Astrocyte (in vitro differentiated cells and primary cell): ENCODE data around the gene DUSP8. TPM values are rescaled to one million over a fixed set of nuclear protein-coding genes. Genes with fewer than 3 reads are reported as not detected.
"Not testable (repeated sequence)": the region's sequence is repeated elsewhere in the genome, so short reads cannot be mapped to it uniquely, and the experiment has no call there.

Experiments used
- DNase-seq: peaks from one replicate; pipeline ENCODE4 v3.0.0-alpha.2; 2010; ENCODE audit warnings: low read depth
- FAIRE-seq: peaks from 2 replicates; lab custom pipeline; 2011; peaks lifted over from hg19 to GRCh38; lab: Jason Lieb, UNC
- H2AFZ ChIP-seq: 2 replicates; pipeline ENCODE4 v1.6.0; 2012; ENCODE audit warnings: low read depth, low read length, inconsistent platforms
- H3K27ac ChIP-seq: 2 replicates; pipeline ENCODE4 v1.5.1; 2011; ENCODE audit warnings: low read depth, low read length, inconsistent platforms
- H3K27me3 ChIP-seq: 2 replicates; pipeline ENCODE4 v1.6.0; 2011; ENCODE audit warnings: low read length, inconsistent platforms; ENCODE audit not compliant: insufficient read depth
- H3K36me3 ChIP-seq: 2 replicates; pipeline ENCODE4 v1.5.1; 2011; ENCODE audit warnings: low read length, inconsistent platforms; ENCODE audit not compliant: insufficient read depth
- H3K4me1 ChIP-seq: 2 replicates; pipeline ENCODE4 v1.5.1; 2011; ENCODE audit warnings: low read length, inconsistent platforms; ENCODE audit not compliant: insufficient read depth
- H3K4me2 ChIP-seq: 2 replicates; pipeline ENCODE4 v1.6.0; 2012; ENCODE audit warnings: low read length, inconsistent platforms
- H3K4me3 ChIP-seq: 2 replicates; pipeline ENCODE4 v1.5.1; 2011; ENCODE audit warnings: low read depth, mild to moderate bottlenecking, low read length, inconsistent platforms; ENCODE audit not compliant: insufficient read depth
- H3K79me2 ChIP-seq: 2 replicates; pipeline ENCODE4 v1.6.0; 2012; ENCODE audit warnings: mild to moderate bottlenecking, low read length, inconsistent platforms; ENCODE audit not compliant: insufficient read depth
- H3K9ac ChIP-seq: 2 replicates; pipeline ENCODE4 v1.6.0; 2012; ENCODE audit warnings: mild to moderate bottlenecking, low read length, inconsistent platforms
- H3K9me3 ChIP-seq: 2 replicates; pipeline ENCODE4 v1.5.1; 2012; ENCODE audit warnings: low read depth, mild to moderate bottlenecking, low read length, inconsistent platforms; ENCODE audit not compliant: insufficient read depth
- H4K20me1 ChIP-seq: 2 replicates; pipeline ENCODE4 v1.6.0; 2012; ENCODE audit warnings: low read length, inconsistent platforms; ENCODE audit not compliant: insufficient read depth
- H3K27ac Mint-ChIP-seq: one replicate; pipeline ENCODE4 v1.8.0; 2021; ENCODE audit warnings: mild to moderate bottlenecking, mixed read lengths; ENCODE audit not compliant: unreplicated experiment
- H3K27me3 Mint-ChIP-seq: one replicate; pipeline ENCODE4 v1.8.0; 2021; ENCODE audit warnings: low read depth, mixed read lengths; ENCODE audit not compliant: unreplicated experiment
- H3K36me3 Mint-ChIP-seq: one replicate; pipeline ENCODE4 v1.8.0; 2021; ENCODE audit warnings: low read depth, mixed read lengths; ENCODE audit not compliant: unreplicated experiment
- H3K4me1 Mint-ChIP-seq: one replicate; pipeline ENCODE4 v1.8.0; 2021; ENCODE audit warnings: low read depth, mixed read lengths; ENCODE audit not compliant: unreplicated experiment
- H3K4me3 Mint-ChIP-seq: one replicate; pipeline ENCODE4 v1.8.0; 2021; ENCODE audit warnings: mild to moderate bottlenecking, moderate library complexity, mixed read lengths; ENCODE audit not compliant: unreplicated experiment
- H3K9me3 Mint-ChIP-seq: one replicate; pipeline ENCODE4 v1.8.0; 2021; ENCODE audit warnings: mild to moderate bottlenecking, mixed read lengths; ENCODE audit not compliant: unreplicated experiment
- EZH2 ChIP-seq: IDR thresholded peaks from 2 replicates; pipeline ENCODE4 v1.6.1; 2012; ENCODE audit warnings: mild to moderate bottlenecking, low read length, inconsistent platforms; ENCODE audit not compliant: insufficient read depth
- total RNA-seq: library from RNA; stranded (reverse); gene quantifications from 2 replicates; pipeline ENCODE4 v1.2.1, GENCODE V29; 2021
- TF ChIP-seq, protein P1 (sequence below): IDR thresholded peaks from 2 replicates; pipeline ENCODE4 v1.5.1; 2011; ENCODE audit warnings: low read depth, mild to moderate bottlenecking, inconsistent platforms, low read length, moderate library complexity; ENCODE audit not compliant: insufficient read depth

Gene DUSP8
- total RNA-seq, 1 donor from 2014 or later = 14.8 TPM

- Histone ChIP-seq H2AFZ (no peak within 1 kb of the TSS), H4K20me1 (no peaks in the 10 kb centered on the region), H3K4me3 (no peak within 1 kb of the TSS), H3K79me2 (no peaks in the 10 kb centered on the region), H3K36me3 (no peaks in the 10 kb centered on the region), H3K4me1 (no peaks in the 10 kb centered on the region), H3K9ac (no peak within 1 kb of the TSS), H3K27ac (no peak within 1 kb of the TSS), H3K4me2 (no peak within 1 kb of the TSS), H3K27me3 (peaks cover 26% of the 10 kb centered on the region), H3K9me3 (no peaks in the 10 kb centered on the region)
- Mint-ChIP-seq H3K9me3 (peaks cover 2% of the 10 kb centered on the region), H3K4me1 (no peaks in the 10 kb centered on the region), H3K4me3 (no peak within 1 kb of the TSS), H3K27ac (no peak within 1 kb of the TSS), H3K27me3 (peaks cover 69% of the 10 kb centered on the region), H3K36me3 (peaks cover 3% of the 10 kb centered on the region)
- DNase-seq (no peak), FAIRE-seq (no peak)
- TF ChIP-seq, protein P1, sequence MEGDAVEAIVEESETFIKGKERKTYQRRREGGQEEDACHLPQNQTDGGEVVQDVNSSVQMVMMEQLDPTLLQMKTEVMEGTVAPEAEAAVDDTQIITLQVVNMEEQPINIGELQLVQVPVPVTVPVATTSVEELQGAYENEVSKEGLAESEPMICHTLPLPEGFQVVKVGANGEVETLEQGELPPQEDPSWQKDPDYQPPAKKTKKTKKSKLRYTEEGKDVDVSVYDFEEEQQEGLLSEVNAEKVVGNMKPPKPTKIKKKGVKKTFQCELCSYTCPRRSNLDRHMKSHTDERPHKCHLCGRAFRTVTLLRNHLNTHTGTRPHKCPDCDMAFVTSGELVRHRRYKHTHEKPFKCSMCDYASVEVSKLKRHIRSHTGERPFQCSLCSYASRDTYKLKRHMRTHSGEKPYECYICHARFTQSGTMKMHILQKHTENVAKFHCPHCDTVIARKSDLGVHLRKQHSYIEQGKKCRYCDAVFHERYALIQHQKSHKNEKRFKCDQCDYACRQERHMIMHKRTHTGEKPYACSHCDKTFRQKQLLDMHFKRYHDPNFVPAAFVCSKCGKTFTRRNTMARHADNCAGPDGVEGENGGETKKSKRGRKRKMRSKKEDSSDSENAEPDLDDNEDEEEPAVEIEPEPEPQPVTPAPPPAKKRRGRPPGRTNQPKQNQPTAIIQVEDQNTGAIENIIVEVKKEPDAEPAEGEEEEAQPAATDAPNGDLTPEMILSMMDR = no peak
- no peak for TF ChIP-seq EZH2
Measured at GRCh38 chr11:1597994-1598380, 25.9 kb upstream of the DUSP8 start, which contains the start of gene KRTAP5-2. Gene KRTAP5-2, minus strand, starts transcription at chr11:1598294. Its CDS starts 44 bp downstream, at chr11:1598250.

DNA sequence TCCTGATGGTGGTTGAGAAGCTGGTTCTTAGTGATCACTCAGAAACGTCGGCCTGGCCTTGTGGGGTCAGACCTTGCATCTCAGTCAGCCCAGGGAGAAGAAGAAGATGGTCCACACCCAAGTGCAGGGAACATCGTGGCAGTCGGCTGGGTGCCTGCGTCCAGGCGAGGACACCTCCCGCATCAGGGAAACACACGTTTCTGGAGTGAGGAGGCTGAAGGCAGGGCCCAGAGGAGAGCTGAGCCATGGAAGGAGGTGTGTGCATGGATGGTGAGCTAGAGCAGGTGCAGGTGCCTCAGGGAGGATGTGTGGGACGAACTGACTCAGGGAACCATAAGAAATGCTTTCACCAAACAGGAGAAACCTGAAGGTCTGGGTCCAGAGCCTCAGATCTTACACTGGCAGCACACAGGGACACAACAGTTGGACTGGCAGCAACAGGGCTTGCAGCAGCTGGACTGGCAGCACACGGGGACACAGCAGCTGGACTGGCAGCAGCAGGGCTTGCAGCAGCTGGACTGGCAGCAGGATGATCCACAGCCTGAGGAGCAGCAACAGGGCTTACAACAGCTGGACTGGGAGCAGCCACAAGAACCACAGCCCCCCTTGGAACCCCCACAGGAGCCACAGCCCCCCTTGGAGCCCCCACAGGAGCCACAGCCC lies 25.4 kb upstream of the DUSP8 start:
- Histone ChIP-seq H3K9me3 (no peaks in the 10 kb centered on the region), H3K4me2 (no peak overlapping the region), H4K20me1 (no peaks in the 10 kb centered on the region), H2AFZ (no peak overlapping the region), H3K27ac (no peak overlapping the region), H3K27me3 (peaks cover 24% of the 10 kb centered on the region), H3K9ac (no peak overlapping the region), H3K4me1 (no peaks in the 10 kb centered on the region), H3K36me3 (no peaks in the 10 kb centered on the region), H3K79me2 (no peaks in the 10 kb centered on the region), H3K4me3 (no peak overlapping the region)
- Mint-ChIP-seq H3K4me1 (no peaks in the 10 kb centered on the region), H3K36me3 (peaks cover 3% of the 10 kb centered on the region), H3K27ac (no peak overlapping the region), H3K4me3 (no peak overlapping the region), H3K9me3 (peaks cover 2% of the 10 kb centered on the region), H3K27me3 (peaks cover 73% of the 10 kb centered on the region)
- DNase-seq (no peak), FAIRE-seq (no peak)
- TF ChIP-seq EZH2 = no peak
- TF ChIP-seq, protein P1 = no peak

DNA sequence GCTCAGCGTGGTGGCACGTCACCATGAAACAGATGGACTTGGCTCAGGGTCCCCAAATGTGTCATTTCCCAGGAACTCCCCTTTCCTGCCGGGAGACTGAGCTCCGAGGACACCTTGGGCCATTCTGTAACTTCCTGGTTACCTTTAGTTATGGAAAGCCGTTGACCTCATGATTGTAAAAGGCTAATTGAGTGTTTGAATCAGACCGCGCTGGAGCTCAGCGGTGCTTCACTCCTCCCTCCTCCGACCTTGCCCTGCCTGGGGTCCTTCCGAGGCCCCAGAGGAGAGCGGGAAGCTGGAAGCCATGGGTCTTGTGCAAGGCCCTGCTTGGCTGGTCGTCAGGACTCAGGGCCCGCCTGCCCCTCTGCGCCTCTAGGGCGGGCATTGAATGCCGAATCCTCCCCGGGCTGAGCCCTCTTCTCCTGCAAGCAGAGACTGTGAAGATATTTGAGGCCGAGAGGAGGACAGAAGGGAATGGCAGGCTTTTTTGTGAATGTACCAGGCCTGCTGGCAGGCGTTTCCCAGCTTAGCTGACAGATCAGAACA lies 24.6 kb upstream of the DUSP8 start:
- not testable (repeated sequence) for DNase-seq, H3K9me3 Mint-ChIP-seq, H3K4me3 Mint-ChIP-seq, H3K4me1 Mint-ChIP-seq, H3K4me3 ChIP-seq, H3K27ac ChIP-seq, H3K27ac Mint-ChIP-seq, H2AFZ ChIP-seq, H3K9ac ChIP-seq, H3K4me1 ChIP-seq, H4K20me1 ChIP-seq, H3K9me3 ChIP-seq, H3K4me2 ChIP-seq, H3K79me2 ChIP-seq, H3K36me3 ChIP-seq, FAIRE-seq, H3K36me3 Mint-ChIP-seq
- H3K27me3 ChIP-seq = peaks cover 22% of the 10 kb centered on the region
- peaks cover 73% of the 10 kb centered on the region for H3K27me3 Mint-ChIP-seq

- peaks cover 70% of the 10 kb centered on the region for H3K27me3 Mint-ChIP-seq
- H2AFZ ChIP-seq, H3K4me2 ChIP-seq, H4K20me1 ChIP-seq, DNase-seq, FAIRE-seq, H3K4me3 Mint-ChIP-seq, H3K36me3 Mint-ChIP-seq, H3K9ac ChIP-seq, H3K4me1 ChIP-seq, H3K9me3 Mint-ChIP-seq, H3K36me3 ChIP-seq, H3K27ac Mint-ChIP-seq, H3K79me2 ChIP-seq, H3K4me3 ChIP-seq, H3K9me3 ChIP-seq, H3K27ac ChIP-seq, H3K4me1 Mint-ChIP-seq: not testable (repeated sequence)
- peaks cover 24% of the 10 kb centered on the region for H3K27me3 ChIP-seq
Measured at GRCh38 chr11:1595994-1596575, 24.0 kb upstream of the DUSP8 start.
